ENCODE results near the gene KLK1.
"Not testable (repeated sequence)": the region's sequence is repeated elsewhere in the genome, so short reads cannot be mapped to it uniquely, and the experiment has no call there.

KLK1 gene

GRCh38 chr19:50791594-50792271 lies 31.9 kb downstream of the KLK1 start:
- DNase-seq = no peak

DNA sequence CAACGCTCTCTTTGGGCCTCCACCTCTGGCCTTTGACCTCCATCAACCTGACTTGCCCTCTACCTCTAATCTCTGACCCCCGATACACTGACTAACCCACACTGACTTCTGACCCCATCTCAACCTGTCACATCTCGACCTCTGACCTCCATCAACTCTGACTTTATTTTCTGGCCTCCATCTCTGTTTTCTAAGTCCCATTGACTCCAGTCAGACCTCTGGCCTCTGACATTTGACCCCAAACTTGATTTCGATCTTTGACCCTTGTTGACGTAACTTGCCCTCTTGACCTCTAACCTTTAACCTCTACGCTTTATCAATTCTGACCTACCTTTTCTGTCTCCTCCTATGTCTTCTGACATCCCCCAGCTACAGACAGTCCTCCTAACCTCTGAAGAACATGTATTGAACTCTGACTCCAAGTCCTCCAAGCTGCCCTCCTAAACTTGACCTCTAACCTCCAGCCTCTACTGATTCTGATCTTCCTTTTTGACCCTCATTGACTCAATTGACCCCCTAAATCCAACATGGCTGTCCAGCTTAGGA lies 32.6 kb downstream of the KLK1 start:
- DNase-seq = no peak

DNA sequence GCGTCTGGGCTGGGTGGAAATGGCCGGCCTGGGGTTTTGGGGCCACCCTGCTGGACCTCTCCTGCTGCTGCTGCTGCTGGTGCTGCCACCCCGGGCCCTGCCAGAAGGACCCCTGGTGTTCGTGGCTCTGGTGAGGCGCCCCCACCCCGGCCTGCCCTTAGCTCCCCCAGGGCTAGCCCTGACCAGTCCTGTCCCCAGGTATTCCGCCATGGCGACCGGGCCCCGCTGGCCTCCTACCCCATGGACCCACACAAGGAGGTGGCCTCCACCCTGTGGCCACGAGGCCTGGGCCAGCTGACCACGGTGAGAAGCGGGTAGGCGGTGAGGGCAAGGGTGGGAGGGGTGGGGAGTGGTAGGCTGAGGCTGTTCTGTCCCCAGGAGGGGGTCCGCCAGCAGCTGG lies 33.2 kb downstream of the KLK1 start, which contains the start of gene ACP4:
Gene ACP4, plus strand, starts transcription at position 20 of the 400 bp plus-strand sequence. Its CDS starts 0 bp downstream, at position 20.
- DNase-seq = no peak

DNA sequence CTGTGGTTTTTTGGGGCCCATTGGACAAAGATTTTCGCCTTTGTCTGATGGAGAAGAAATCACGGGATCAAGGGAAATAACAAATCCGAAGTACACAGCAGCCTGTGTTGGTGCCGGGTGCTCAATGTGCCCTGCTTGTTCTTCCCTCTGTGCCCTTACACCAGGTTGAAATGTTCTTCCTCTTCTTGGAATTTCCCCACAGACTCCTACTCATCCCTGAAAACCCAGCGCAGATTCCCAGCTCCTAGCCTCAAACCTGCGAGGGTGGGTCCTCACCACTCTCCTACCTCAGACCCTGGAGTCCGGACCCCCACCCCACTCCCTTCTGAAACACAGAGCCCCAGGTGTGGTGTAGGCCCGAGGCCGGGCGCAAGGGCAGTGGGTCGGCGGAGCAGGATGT lies 38.3 kb downstream of the KLK1 start:
- DNase-seq = no peak

DNA sequence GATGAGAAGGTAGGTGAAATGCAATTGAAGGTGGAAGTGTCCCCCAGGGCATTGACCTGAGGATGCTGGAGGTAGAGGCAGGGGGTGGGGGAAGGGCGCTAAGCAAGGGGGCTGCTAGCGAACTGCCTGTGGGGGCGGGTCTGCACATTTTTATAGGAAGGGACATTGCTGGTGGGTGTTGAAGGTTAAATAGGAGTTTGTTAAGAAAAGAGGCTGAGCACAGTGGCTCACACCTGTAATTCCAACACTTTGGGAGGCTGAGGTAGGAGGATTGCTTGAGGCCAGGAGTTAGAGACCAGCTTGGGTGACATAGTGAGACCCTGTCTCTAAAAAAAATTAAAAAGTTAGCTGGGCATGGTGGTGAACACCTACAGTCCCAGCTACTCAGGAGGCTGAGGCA lies 38.9 kb downstream of the KLK1 start:
- no peak for DNase-seq

DNA sequence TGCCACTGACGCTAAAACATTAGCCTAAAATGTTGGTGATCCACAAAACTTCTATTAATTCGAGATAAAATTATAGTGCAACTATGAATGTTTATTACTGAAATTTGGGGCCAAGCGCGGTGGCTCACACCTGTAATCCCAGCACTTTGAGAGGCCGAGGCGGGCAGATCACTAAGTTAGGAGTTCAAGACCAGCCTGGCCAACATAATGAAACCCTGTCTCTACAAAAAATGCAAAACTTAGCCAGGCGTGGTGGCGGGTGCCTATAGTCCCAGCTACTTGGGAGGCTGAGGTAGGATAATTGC lies 39.8 kb downstream of the KLK1 start:
- DNase-seq = not testable (repeated sequence)

DNA sequence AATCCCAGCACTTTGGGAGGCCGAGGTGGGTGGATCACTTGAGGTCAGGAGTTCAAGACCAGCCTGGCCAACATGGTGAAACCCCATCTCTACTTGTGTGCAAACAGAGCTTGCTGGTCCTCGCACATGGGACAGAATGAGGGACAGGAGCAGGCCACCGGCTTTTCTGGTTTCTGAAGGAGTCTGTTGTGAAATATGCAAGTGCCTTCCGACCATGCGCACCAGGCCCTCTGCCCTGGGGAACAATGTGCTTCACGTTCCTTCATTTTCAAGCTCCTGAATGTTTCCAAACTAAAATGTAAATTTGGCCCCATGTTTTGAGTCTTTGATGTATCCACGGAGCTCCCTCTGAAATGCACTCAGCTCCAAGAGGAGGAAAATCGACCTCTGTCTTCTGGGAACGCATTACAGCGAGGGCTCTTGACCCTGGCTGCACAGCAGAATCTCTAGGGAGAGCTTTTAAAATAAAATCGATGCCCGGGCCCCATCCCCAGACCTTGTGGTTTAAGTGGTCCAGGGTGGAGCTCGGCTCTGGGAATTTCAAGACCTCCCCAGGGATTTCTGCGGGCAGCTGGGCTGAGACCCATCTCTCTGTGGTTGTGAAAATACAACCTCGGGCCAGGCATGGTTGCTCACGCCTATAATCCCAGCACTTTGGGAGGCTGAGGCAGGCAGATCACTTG lies 42.7 kb downstream of the KLK1 start:
- no peak for DNase-seq

- no peak for DNase-seq
Observed at GRCh38 chr19:50779504-50780457, 43.8 kb downstream of the KLK1 start.

GRCh38 chr19:50778906-50779430 lies 44.6 kb downstream of the KLK1 start:
- no peak for DNase-seq

DNA sequence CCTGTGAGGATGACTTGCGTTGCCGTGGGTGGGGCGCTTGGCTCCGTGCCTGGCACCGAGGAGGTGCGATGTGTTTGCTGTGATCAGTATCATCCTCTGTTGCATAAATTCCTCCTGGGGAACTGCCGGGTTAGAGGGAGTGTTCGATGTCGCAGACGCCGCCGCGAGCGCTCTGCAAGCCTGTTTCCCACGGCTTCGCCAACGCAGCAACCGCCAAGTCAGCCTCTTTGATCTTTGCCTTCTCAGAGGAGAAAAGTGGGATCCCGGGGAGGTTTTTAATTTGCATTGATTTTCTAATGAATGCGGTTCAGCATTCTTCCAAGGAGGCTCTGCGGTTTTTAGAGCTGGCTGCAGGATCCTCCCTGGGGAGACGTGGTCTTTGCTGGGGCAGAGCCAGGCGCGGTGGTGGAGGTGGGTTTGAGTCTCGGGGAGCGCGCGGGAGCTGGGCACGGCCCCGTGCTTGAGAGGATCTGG lies 45.7 kb downstream of the KLK1 start:
- no peak for DNase-seq

DNA sequence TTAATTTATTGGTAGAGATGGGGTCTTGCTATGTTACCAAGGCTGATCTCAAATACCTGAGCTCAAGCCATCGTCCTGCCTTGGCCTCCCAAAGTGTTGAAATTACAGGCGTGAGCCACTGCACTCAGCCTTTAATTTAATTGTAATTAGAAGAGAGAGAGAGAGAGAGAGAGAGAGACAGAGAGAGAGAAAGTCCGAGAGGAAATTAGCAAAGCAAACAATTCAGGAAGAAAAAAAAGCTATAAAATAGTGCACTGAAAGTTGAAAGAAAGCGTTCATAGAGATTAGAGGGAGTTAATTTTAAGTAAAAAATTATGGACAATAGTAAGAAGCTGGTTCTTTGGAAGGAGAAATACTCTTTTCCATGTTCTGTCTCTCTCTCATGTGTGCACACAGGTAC lies 46.3 kb downstream of the KLK1 start:
- no peak for DNase-seq

DNA sequence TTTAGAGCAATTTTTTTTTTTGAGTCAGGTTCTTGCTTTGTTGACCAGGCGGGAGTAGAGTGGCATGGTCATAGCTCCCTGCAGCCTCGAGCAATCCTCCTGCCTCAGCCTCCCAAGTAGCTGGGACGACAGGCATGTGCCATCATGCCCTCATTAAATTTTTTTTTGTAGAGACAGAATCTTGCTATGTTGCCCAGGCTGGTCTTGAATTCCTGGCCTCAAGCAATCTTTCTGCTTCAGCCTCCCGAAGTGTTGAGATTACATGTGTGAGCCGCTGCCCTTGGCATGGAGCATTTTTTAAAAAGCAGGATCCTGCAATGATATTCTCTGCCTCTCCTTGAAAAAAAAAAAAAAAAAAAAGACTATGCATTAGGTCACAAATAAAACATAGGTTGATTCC lies 47.5 kb downstream of the KLK1 start:
- DNase-seq = no peak

GRCh38 chr19:50773454-50773853 lies 50.1 kb downstream of the KLK1 start:
- not testable (repeated sequence) for DNase-seq

- DNase-seq = not testable (repeated sequence)
Observed at GRCh38 chr19:50772912-50773311, 50.7 kb downstream of the KLK1 start.

GRCh38 chr19:50772476-50772875 lies 51.1 kb downstream of the KLK1 start:
- DNase-seq = peak in 1 of 2 experiments; percentile 15

- DNase-seq = no peak
Observed at GRCh38 chr19:50770888-50771287, 52.7 kb downstream of the KLK1 start.

GRCh38 chr19:50770164-50770563 lies 53.4 kb downstream of the KLK1 start, which contains the start of gene GPR32:
TSS of gene GPR32 (plus strand) at chr19:50770464. CDS start at chr19:50770601, 137 bp downstream.
- DNase-seq = not testable (repeated sequence)
